SU-DHL-6 (cell line): ENCODE data around the gene IDH3G.
"Not testable (repeated sequence)": the region's sequence is repeated elsewhere in the genome, so short reads cannot be mapped to it uniquely, and the experiment has no call there.

ENCODE experiments used
- H2AFZ ChIP-seq: fragments of 200-600 bp; sonication (generic); 2 replicates; pipeline ENCODE4 v1.6.1; 2014; ENCODE audit warnings: low read depth, mild to moderate bottlenecking, moderate library complexity, mixed read lengths, antibody characterized with exemption, low read length; ENCODE audit not compliant: severe bottlenecking
- H3F3A ChIP-seq: fragments of 200-600 bp; shearing (Covaris generic); 2 replicates; pipeline ENCODE4 v1.6.0; 2016; ENCODE audit warnings: antibody characterized with exemption, mild to moderate bottlenecking; ENCODE audit not compliant: insufficient read depth
- H3K27ac ChIP-seq: fragments of 200-600 bp; sonication (generic); 2 replicates; pipeline ENCODE4 v1.5.1; 2016; ENCODE audit warnings: low read depth, mild to moderate bottlenecking, low read length, moderate library complexity, mixed read lengths
- H3K27me3 ChIP-seq: fragments of 200-600 bp; sonication (generic), shearing (Covaris generic); 2 replicates; pipeline ENCODE4 v1.6.0; 2014; ENCODE audit warnings: mild to moderate bottlenecking, low read length
- H3K36me3 ChIP-seq: fragments of 200-600 bp; sonication (generic); 2 replicates; pipeline ENCODE4 v1.6.1; 2014; ENCODE audit warnings: mild to moderate bottlenecking, low read length, mixed read lengths
- H3K4me2 ChIP-seq: fragments of 300-600, 200-600 bp; shearing (Covaris generic), sonication (generic); 2 replicates; pipeline ENCODE4 v1.6.0; 2014; ENCODE audit warnings: low read length, low read depth, mild to moderate bottlenecking; ENCODE audit not compliant: poor library complexity, severe bottlenecking
- H3K4me3 ChIP-seq: fragments of 200-600 bp; sonication (generic); 2 replicates; pipeline ENCODE4 v1.5.1; 2014; ENCODE audit warnings: antibody characterized with exemption, low read length, mild to moderate bottlenecking, mixed read lengths; ENCODE audit not compliant: insufficient read depth, poor library complexity, severe bottlenecking
- H3K79me2 ChIP-seq: fragments of 200-600 bp; sonication (generic); 2 replicates; pipeline ENCODE4 v1.6.1; 2014; ENCODE audit warnings: mild to moderate bottlenecking, low read length, moderate library complexity; ENCODE audit not compliant: insufficient read depth
- H3K9ac ChIP-seq: fragments of 200-600 bp; sonication (generic); 2 replicates; pipeline ENCODE4 v1.7.0; 2014; ENCODE audit warnings: mild to moderate bottlenecking, low read length
- H3K9me2 ChIP-seq: fragments of 200-600 bp; sonication (generic); replicated peaks from 2 replicates; pipeline ENCODE4 v1.6.1; 2014; ENCODE audit warnings: low read length; ENCODE audit not compliant: insufficient read depth
- H3K9me3 ChIP-seq: fragments of 200-600 bp; sonication (generic); 2 replicates; pipeline ENCODE4 v1.6.1; 2014; ENCODE audit warnings: low read length, mixed read lengths; ENCODE audit not compliant: insufficient read depth
- H4K20me1 ChIP-seq: fragments of 200-600 bp; sonication (generic); 2 replicates; pipeline ENCODE4 v1.6.1; 2014; ENCODE audit warnings: low read depth, mild to moderate bottlenecking, antibody characterized with exemption, low read length, moderate library complexity, mixed read lengths
- EZH2phosphoT487 ChIP-seq: fragments of 200-600 bp; sonication (generic), shearing (Covaris generic); conservative IDR thresholded peaks from 2 replicates; pipeline ENCODE4 v1.6.1; 2018; ENCODE audit warnings: mild to moderate bottlenecking, antibody characterized with exemption, low read length, moderate library complexity, mixed read lengths
- TF ChIP-seq, protein P1 (sequence below): fragments of 200-600 bp; sonication (generic); IDR thresholded peaks from one replicate; pipeline ENCODE4 v1.5.1; 2017; ENCODE audit warnings: antibody characterized with exemption, mild to moderate bottlenecking, low read length, moderate library complexity; ENCODE audit not compliant: insufficient read depth, poor library complexity, severe bottlenecking

IDH3G gene

DNA sequence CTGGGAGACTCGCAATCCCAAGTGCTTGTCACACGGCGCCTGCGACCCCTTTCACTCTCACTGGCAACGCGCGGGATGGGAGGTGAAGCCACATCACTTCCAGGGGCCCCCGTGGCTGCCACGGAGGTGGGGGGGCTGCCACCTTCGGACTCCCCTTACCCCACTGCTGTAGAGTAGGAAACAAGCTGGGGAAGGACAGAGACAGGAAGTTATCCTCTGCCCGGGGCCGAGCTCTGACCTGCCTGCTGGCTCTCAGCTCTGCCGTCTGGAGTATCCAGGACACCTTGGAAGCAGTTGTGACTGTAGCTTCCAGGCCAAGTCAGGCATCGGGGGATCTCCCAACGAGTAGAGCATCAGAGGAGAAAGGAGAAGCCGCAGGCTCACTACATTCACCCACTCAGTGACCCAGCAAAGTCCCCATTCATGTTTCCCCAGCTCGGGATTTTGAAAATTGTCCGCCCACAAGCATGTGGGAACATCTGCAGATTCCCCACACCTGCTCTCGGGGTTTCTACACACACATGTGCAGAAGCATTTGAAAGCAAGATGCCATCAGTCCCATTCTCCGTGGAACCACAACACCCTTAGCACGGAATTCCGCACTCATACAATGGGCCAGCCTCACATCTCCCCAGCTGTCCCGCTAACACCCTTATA is 25.3 kb upstream of the IDH3G start:
- H2AFZ ChIP-seq, result no peak overlapping the region
- no peaks in the 10 kb centered on the region for H4K20me1 ChIP-seq
- H3K9ac ChIP-seq, result no peak overlapping the region
- no peaks in the 10 kb centered on the region for H3K27me3 ChIP-seq
- no peaks in the 10 kb centered on the region for H3K36me3 ChIP-seq
- H3K9me2 ChIP-seq, result no peaks in the 10 kb centered on the region
- no peak overlapping the region for H3K4me2 ChIP-seq
- no peak overlapping the region for H3K27ac ChIP-seq
- TF ChIP-seq EZH2phosphoT487, result no peak
- TF ChIP-seq, protein P1, sequence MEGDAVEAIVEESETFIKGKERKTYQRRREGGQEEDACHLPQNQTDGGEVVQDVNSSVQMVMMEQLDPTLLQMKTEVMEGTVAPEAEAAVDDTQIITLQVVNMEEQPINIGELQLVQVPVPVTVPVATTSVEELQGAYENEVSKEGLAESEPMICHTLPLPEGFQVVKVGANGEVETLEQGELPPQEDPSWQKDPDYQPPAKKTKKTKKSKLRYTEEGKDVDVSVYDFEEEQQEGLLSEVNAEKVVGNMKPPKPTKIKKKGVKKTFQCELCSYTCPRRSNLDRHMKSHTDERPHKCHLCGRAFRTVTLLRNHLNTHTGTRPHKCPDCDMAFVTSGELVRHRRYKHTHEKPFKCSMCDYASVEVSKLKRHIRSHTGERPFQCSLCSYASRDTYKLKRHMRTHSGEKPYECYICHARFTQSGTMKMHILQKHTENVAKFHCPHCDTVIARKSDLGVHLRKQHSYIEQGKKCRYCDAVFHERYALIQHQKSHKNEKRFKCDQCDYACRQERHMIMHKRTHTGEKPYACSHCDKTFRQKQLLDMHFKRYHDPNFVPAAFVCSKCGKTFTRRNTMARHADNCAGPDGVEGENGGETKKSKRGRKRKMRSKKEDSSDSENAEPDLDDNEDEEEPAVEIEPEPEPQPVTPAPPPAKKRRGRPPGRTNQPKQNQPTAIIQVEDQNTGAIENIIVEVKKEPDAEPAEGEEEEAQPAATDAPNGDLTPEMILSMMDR, result no peak
- no peak overlapping the region for H3K4me3 ChIP-seq
- H3K9me3 ChIP-seq, result no peaks in the 10 kb centered on the region
- no peaks in the 10 kb centered on the region for H3K79me2 ChIP-seq
- no peaks in the 10 kb centered on the region for H3F3A ChIP-seq

DNA sequence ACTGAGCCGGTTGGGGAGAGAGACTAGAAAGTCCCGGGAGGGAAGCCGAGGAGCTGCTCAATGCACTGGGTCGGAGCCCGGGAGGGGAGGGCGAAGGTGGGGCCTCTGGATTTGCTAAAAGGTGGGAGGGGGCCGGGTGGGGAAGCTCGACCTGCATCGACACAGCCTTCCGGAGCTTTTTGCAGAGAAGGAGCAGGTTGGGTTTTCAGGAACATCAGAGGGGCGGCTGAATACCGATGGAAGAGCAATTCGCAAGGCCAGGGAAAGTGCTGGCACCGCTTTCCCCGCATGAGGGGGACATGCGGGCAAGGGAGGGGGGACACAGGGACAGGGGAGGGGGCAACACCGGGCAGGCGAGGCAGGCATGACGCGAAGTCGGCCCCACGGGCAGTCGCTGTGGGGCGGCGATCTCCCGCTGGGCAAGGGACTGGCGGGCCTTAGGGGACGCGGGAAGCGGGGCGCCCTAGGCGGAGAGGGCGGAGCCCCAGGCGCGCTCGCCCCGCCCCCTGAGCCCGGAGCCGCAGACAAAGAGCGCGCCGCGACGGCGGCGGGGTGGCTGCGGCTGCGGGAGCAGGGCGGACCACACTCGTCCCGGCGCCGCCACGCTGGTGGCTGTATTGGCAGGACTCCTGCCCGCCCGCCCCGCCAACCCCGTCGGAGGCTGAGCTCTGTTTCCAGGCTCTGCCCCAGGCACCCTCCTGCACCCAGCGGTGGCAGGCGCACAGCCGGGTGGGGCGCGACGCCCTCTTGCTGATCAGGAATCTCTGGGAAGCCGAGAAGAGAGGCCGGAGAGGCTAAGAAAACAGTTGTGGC is 24.6 kb upstream of the IDH3G start:
- Histone ChIP-seq H3K4me3 (no peak overlapping the region), H4K20me1 (no peaks in the 10 kb centered on the region), H3K36me3 (no peaks in the 10 kb centered on the region), H3K27ac (no peak overlapping the region), H3K9ac (no peak overlapping the region), H3K9me2 (no peaks in the 10 kb centered on the region), H2AFZ (no peak overlapping the region), H3F3A (no peaks in the 10 kb centered on the region), H3K79me2 (no peaks in the 10 kb centered on the region), H3K4me2 (no peak overlapping the region), H3K9me3 (no peaks in the 10 kb centered on the region), H3K27me3 (no peaks in the 10 kb centered on the region)
- TF ChIP-seq, protein P1, result no peak
- no peak for TF ChIP-seq EZH2phosphoT487

DNA sequence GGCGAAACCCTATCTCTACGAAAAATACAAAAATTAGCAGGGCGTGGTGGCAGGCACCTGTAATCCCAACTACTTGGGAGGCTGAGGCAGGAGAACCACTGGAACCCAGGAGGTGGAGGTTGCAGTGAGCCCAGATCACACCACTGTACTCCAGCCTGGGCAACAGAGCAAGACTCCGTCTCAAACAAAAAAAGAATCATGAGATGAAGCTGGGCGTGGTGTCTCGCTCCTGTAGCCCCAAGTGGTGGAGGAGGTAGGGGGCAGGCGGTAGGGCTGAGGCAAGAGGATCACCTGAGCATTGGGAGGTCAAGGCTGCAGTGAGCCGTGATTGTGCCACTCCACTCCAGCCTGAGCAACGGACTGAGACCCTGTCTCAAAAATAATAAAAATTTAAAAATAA is 23.9 kb upstream of the IDH3G start:
- H3K79me2 ChIP-seq, H3K9ac ChIP-seq, H4K20me1 ChIP-seq, H3K36me3 ChIP-seq, H3F3A ChIP-seq, H2AFZ ChIP-seq, H3K27me3 ChIP-seq, H3K9me3 ChIP-seq, H3K27ac ChIP-seq, H3K9me2 ChIP-seq, H3K4me3 ChIP-seq, H3K4me2 ChIP-seq: not testable (repeated sequence)
